Panc1 (cell line): ENCODE data around the gene ERF. TPM values are rescaled to one million over a fixed set of nuclear protein-coding genes. Genes with fewer than 3 reads are reported as not detected.

Experiments used
- ATAC-seq: fragments of 200-7000 bp; cut with Tn5 transposase; 2 replicates; pipeline ENCODE4 v1.9.1; 2020; ENCODE audit warnings: mild to moderate bottlenecking, moderate library complexity
- BruUV-seq: library from RNA; stranded (reverse); fragments of 400-500 nt; replicated peaks from 2 replicates; lab custom pipeline; 2021; lab: Mats Ljungman, UMichigan
- CTCF ChIA-PET: fragments of 300-600 bp; sonication (Branson Sonifier 250); formaldehyde crosslinking; loops from one replicate; lab custom pipeline; 2022; ENCODE audit warnings: antibody characterized with exemption; lab: Charles Lee
- POLR2A ChIA-PET: fragments of 300-600 bp; sonication (Branson Sonifier 250); formaldehyde crosslinking; loops from one replicate; lab custom pipeline; 2022; ENCODE audit warnings: antibody characterized with exemption; lab: Charles Lee
- DNase-seq: peaks from one replicate; pipeline ENCODE4 v3.0.0-alpha.2; 2010; ENCODE audit warnings: low read depth, low spot score
- H3K27ac ChIP-seq: 2 replicates; pipeline ENCODE4 v1.5.1; 2011; ENCODE audit warnings: mild to moderate bottlenecking, low read length, inconsistent platforms
- H3K27me3 ChIP-seq: fragments of 200-500 bp; sonication (Bioruptor generic); 2 replicates; pipeline ENCODE4 v1.6.0; 2014; ENCODE audit warnings: low read length, inconsistent platforms; ENCODE audit not compliant: control insufficient read depth, insufficient read depth
- H3K36me3 ChIP-seq: fragments of 200-500 bp; sonication (Bioruptor generic); 2 replicates; pipeline ENCODE4 v1.5.1; 2014; ENCODE audit warnings: inconsistent platforms, mild to moderate bottlenecking, low read length, moderate library complexity; ENCODE audit not compliant: control insufficient read depth, insufficient read depth
- H3K4me1 ChIP-seq: 2 replicates; pipeline ENCODE4 v1.5.1; 2011; ENCODE audit warnings: inconsistent platforms, mild to moderate bottlenecking, low read length, moderate library complexity; ENCODE audit not compliant: control insufficient read depth, insufficient read depth
- H3K4me3 ChIP-seq, 2 experiments: 2 replicates each; pipeline ENCODE4 v1.5.1; 2011 to 2012; ENCODE audit warnings: low read depth in 2 of 2, low read length in 2 of 2, mild to moderate bottlenecking in 2 of 2, inconsistent platforms in 1 of 2, moderate library complexity in 1 of 2
- H3K9me3 ChIP-seq: fragments of 200-500 bp; sonication (Bioruptor generic); 2 replicates; pipeline ENCODE4 v1.5.1; 2014; ENCODE audit warnings: low read depth, mild to moderate bottlenecking, inconsistent platforms, low read length, moderate library complexity; ENCODE audit not compliant: control insufficient read depth, insufficient read depth
- POLR2AphosphoS5 ChIP-seq: IDR thresholded peaks from 2 replicates; pipeline ENCODE4 v1.6.1; 2012; ENCODE audit warnings: mild to moderate bottlenecking, low read depth, low read length, moderate library complexity
- REST ChIP-seq, 2 experiments: IDR thresholded peaks; 2 replicates each; pipeline ENCODE4 v1.6.1; 2011 to 2012; ENCODE audit warnings: low read depth in 2 of 2, control low read depth in 1 of 2, low read length in 1 of 2, mild to moderate bottlenecking in 1 of 2, moderate library complexity in 1 of 2; ENCODE audit not compliant: insufficient read depth in 1 of 2
- SIN3A ChIP-seq: IDR thresholded peaks from 2 replicates; pipeline ENCODE4 v1.6.1; 2012; ENCODE audit warnings: low read depth, mild to moderate bottlenecking, low read length, moderate library complexity, borderline replicate concordance; ENCODE audit not compliant: insufficient read depth
- TCF7L2 ChIP-seq: IDR thresholded peaks from 2 replicates; pipeline ENCODE4 v1.6.1; 2011; ENCODE audit warnings: mild to moderate bottlenecking, low read depth, low read length, inconsistent platforms
- in situ Hi-C: cut with HindIII; loops from 2 replicates; pipeline ENCODE4 v1.10.0; 2016; ENCODE audit warnings: low sequenced_read_pairs, low pct_unique_long_range_greater_than_20kb
- intact Hi-C: fragments of 100-400 bp; cut with micrococcal nuclease; formaldehyde crosslinking; loops from one replicate; pipeline ENCODE4 v1.10.0; 2022; ENCODE audit not compliant: unreplicated experiment
- total RNA-seq: library from RNA; stranded (reverse); gene quantifications from one replicate; pipeline ENCODE4 v1.2.1, GENCODE V29; 2021; ENCODE audit not compliant: unreplicated experiment
- TF ChIP-seq, protein P1 (sequence below): fragments of 450-650 bp; IDR thresholded peaks from 2 replicates; pipeline ENCODE4 v1.5.1; 2017; ENCODE audit warnings: mild to moderate bottlenecking

The ERF gene
- total RNA-seq, 1 experiment from 2014 or later = 85.7 TPM

DNA sequence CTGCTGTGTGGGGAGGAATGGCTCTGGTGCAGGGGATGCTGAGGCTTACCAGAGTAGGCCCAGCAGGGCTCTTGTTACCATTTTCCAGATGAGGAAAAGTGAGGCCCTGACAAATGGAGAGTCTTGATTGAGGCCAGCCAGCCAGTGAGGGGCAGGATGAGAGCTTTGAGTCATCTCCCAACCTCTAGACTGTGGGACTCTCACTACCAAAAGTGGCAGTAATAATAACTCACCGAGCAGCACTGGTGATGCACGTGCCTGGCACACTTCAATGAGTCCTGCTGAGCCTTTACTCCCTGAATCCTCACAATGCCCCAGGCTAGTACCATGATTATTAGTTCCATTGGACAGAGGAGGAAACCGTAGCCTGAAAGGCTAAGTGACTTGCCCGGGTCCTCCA lies 21.9 kb upstream of the ERF start:
- peaks cover 26% of the 10 kb centered on the region for H3K4me1 ChIP-seq
- no peak overlapping the region for H3K27ac ChIP-seq
- H3K36me3 ChIP-seq = no peaks in the 10 kb centered on the region
- H3K4me3 ChIP-seq = no peak overlapping the region
- intact Hi-C loops (no loop called here), in situ Hi-C loops (no loop called here)
- CTCF ChIA-PET = no interaction called here
- no peaks in the 10 kb centered on the region for H3K9me3 ChIP-seq
- POLR2A ChIA-PET = no interaction called here
- DNase-seq (no peak), ATAC-seq (no peak)
- H3K27me3 ChIP-seq = no peaks in the 10 kb centered on the region
- TF ChIP-seq TCF7L2 (no peak), REST (IDR thresholded peaks at IDR 0.05; ENCODE audit: insufficient read depth in 1 of 2, low read depth in 2 of 2, low read length in 1 of 2) (no peak), SIN3A (no peak), POLR2AphosphoS5 (no peak)
- TF ChIP-seq, protein P1, sequence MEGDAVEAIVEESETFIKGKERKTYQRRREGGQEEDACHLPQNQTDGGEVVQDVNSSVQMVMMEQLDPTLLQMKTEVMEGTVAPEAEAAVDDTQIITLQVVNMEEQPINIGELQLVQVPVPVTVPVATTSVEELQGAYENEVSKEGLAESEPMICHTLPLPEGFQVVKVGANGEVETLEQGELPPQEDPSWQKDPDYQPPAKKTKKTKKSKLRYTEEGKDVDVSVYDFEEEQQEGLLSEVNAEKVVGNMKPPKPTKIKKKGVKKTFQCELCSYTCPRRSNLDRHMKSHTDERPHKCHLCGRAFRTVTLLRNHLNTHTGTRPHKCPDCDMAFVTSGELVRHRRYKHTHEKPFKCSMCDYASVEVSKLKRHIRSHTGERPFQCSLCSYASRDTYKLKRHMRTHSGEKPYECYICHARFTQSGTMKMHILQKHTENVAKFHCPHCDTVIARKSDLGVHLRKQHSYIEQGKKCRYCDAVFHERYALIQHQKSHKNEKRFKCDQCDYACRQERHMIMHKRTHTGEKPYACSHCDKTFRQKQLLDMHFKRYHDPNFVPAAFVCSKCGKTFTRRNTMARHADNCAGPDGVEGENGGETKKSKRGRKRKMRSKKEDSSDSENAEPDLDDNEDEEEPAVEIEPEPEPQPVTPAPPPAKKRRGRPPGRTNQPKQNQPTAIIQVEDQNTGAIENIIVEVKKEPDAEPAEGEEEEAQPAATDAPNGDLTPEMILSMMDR = no peak
- BruUV-seq = no TSS peak

DNA sequence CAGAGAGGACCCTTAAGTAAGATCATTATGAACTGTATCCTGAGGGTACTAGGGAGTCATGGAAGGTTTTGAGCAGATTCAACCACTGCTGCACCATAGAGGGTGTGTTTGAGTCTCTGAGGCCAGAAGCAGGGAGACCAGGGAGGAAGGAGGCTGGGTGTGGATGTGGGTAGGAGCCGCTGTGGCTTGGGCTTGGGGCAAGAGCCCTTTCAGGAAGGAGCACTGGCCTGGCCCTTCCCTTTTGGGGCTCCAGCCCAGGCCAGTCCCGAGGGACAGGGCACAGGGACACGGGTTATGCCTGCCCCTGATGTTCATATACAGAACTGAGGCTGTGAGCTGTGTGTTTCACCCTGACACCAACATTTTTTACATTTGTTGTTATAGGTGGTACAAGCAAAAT lies 21.4 kb upstream of the ERF start:
- Histone ChIP-seq H3K9me3 (no peaks in the 10 kb centered on the region), H3K36me3 (no peaks in the 10 kb centered on the region), H3K4me3 (no peak overlapping the region), H3K27me3 (no peaks in the 10 kb centered on the region), H3K27ac (no peak overlapping the region), H3K4me1 (peaks cover 20% of the 10 kb centered on the region)
- no peak for DNase-seq
- intact Hi-C loops (no loop called here), in situ Hi-C loops (no loop called here)
- TF ChIP-seq REST (IDR thresholded peaks at IDR 0.05; ENCODE audit: insufficient read depth in 1 of 2, low read depth in 2 of 2, low read length in 1 of 2) (no peak), SIN3A (no peak), TCF7L2 (no peak), POLR2AphosphoS5 (no peak)
- TF ChIP-seq, protein P1 = no peak
- no TSS peak for BruUV-seq
- ChIA-PET POLR2A (no interaction called here), CTCF (no interaction called here)
- no peak for ATAC-seq
